NCI-H146 treated with DMSO at 0.1 percent for 48 hours (cell line): ENCODE data around the gene MTMR8.
"Not testable (repeated sequence)": the region's sequence is repeated elsewhere in the genome, so short reads cannot be mapped to it uniquely, and the experiment has no call there.

ENCODE experiments used
- DNase-seq: peaks from one replicate; lab custom pipeline; 2025; ENCODE audit not compliant: unreplicated experiment; lab: John Stamatoyannopoulos, UW

MTMR8 gene

GRCh38 chrX:64394874-64395567 is at the start of gene MTMR8:
TSS of gene MTMR8 (minus strand) at chrX:64395452. CDS start at chrX:64395363, 89 bp downstream.
- DNase-seq, result no peak

DNA sequence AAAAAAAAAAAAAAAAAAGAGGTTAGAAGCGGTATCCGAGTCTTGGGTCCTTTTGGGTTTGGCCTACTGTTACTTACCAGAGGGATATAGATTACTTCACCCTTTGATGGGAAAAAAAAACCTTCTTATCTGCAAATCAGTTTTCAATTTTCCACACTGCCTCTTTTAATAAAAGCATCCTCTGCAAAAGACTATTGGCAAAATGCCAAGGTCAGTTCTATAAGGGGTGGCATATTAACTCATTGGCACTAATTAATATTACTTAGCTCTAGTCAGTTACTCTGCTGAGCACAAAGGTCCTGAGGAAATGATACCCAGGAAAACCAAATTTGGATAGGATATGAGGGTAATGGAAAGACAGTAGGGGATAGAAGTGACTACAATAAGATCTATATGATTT is 44.3 kb upstream of the MTMR8 start:
- DNase-seq, result no peak

GRCh38 chrX:64437665-64438064 is 42.4 kb upstream of the MTMR8 start:
- DNase-seq, result no peak

- no peak for DNase-seq
Observed at GRCh38 chrX:64437218-64437617, 42.0 kb upstream of the MTMR8 start.

DNA sequence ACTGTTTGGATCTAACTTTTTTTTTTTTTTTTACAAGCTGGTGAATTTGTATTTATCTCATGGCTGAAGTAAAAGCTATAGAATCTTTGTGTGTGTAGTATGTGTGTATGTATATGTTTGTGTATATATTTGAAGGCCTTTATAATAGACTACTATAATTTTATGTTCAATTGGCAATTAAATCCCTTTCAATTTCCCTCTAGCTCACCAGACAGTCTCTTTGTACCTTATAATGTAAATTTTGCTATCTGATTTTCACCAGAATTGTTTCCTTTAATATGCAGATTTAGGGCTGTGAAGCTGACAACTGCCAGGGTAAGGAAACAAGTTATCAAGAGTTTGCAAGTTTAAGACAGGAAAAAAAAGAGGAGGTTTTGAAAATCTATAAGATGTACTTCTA is 33.1 kb upstream of the MTMR8 start:
- no peak for DNase-seq

GRCh38 chrX:64427787-64428186 is 32.5 kb upstream of the MTMR8 start:
- DNase-seq, result no peak

GRCh38 chrX:64427281-64427680 is 32.0 kb upstream of the MTMR8 start:
- no peak for DNase-seq

GRCh38 chrX:64409730-64410129 is 14.5 kb upstream of the MTMR8 start:
- not testable (repeated sequence) for DNase-seq

GRCh38 chrX:64398088-64398487 is 2.8 kb upstream of the MTMR8 start:
- DNase-seq, result no peak

- DNase-seq, result no peak
Observed at GRCh38 chrX:64395568-64395929, 297 bp upstream of the MTMR8 start.

DNA sequence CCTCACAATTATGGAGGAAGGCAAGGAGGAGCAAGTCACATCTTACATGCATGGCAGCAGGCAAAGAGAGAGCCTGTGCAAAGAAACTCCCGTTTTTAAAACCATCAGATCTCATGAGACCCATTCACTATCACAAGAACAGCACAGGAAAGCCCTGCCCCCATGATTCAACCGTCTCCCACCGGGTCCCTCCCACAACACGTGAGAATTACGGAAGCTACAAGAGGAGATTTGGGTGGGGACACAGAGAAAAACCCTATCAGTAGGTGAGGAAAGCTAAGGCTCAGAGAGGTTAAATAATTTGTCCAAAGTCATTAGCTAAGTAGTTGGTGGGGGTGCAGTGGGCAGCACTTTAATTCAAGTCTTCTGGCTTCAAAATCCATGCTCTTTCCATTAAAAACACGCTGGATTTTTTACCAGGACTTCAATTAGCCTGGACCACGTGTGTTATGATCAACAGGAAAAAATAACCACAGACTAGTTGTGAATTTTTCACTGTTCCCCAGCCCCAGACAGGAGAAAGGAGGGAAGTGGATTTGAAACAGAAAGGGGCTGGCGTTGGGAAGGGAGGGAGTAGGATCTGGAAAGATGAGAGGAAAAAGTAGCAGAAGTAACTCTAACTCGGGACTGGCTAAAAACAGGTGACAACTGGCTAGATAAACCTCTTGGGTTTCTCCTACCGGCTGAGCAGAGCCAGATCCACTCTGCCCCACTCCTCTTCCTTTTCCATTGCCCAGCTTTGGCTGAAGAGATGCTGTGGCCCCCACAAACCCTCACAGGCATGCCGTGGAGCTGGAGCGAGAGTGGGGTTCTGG is 986 bp downstream of the MTMR8 start:
- DNase-seq, result no peak

GRCh38 chrX:64389489-64389888 is 5.8 kb downstream of the MTMR8 start:
- no peak for DNase-seq

DNA sequence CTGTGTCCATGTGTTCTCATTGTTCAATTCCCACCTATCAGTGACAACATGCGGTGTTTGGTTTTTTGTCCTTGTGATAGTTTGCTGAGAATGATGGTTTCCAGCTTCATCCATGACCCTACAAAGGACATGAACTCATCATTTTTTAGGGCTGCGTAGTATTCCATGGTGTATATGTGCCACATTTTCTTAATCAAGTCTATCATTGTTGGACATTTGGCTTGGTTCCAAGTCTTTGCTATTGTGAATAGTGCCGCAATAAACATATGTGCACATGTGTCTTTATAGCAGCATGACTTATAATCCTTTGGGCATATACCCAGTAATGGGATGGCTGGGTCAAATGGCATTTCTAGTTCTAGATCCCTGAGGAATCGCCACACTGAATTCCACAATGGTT is 14.5 kb downstream of the MTMR8 start:
- not testable (repeated sequence) for DNase-seq

- DNase-seq, result no peak
Observed at GRCh38 chrX:64379924-64380323, 15.3 kb downstream of the MTMR8 start.

DNA sequence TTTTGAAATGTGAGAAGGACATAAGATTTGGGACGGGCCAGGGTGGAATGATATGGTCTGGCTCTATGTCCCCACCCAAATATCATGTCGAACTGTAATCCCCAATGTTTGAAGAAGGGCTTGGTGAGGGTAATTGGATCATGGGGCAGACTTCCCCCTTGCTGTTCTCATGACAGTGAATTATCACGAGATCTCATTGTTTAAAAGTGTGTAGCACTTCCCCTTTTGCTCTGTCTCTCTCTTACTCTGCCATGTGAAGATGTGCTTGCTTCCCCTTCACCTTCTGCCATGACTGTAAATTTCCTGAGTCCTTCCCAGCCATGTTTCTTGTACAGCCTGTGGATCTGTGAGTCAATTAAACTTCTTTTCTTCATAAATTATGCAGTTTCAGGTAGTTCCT is 17.5 kb downstream of the MTMR8 start:
- DNase-seq, result no peak

- no peak for DNase-seq
Observed at GRCh38 chrX:64352081-64352480, 43.2 kb downstream of the MTMR8 start.

GRCh38 chrX:64350521-64350920 is 44.7 kb downstream of the MTMR8 start:
- no peak for DNase-seq

DNA sequence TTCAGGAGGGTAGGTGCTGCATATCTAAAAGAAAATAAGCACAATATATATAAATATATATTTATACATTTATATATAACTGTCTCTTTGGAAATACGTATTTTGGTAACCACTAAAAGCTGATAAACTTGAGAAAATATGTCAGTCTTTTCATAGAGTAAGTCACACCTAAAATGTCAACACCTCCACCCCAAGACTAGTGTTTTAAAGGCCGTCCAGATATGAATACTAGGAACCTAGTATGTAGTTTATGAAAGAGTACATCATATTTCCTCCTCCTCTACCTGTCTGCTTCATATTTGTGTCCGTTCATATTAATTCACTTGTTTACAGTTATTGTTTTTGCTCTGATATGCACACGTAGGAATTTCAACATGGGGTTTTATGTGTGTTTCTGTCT is 45.2 kb downstream of the MTMR8 start:
- DNase-seq, result no peak

DNA sequence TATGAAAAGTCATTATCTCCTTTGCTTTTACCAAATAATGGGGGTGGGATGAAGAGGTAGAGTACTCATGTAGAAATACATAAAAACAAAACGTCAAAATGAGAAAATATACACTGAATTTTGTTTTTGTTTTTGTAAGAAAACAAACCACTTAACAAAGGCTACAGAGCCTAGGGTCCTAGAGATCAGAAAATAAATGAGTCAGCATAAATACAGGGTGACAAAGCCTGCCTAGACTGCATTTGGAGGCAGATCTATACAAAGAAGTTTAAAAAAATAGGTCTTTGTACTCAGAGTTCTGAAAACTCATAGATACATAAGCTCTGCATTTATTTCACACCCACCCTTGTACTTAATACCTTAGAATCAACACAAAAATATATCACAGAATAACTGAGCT is 52.4 kb downstream of the MTMR8 start:
- DNase-seq, result no peak

GRCh38 chrX:64338296-64338695 is 57.0 kb downstream of the MTMR8 start:
- no peak for DNase-seq

- no peak for DNase-seq
Observed at GRCh38 chrX:64334467-64334866, 60.8 kb downstream of the MTMR8 start.

GRCh38 chrX:64330284-64330683 is 65.0 kb downstream of the MTMR8 start:
- DNase-seq, result no peak

DNA sequence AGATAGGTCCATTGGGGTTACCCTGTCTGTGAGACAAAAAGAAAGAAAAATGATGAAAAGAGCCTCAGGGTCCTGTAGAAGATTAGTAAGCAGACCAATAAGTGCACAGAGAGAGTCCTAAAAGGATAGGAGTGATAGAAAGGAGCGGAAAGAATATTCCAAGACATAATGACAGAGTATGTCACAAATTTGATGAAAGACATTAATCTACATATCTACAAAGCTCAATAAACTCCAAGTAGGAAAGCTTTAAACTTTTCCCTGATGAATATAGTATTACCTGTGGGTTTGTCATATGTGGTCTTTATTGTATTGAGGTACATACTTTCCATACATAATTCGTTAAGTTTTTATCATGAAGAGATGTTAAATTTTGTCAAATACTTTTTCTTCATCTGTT is 73.7 kb downstream of the MTMR8 start:
- DNase-seq, result no peak
